BE2C (cell line): ENCODE data around the gene LRCOL1.

Experiments
- DNase-seq: peaks from one replicate; pipeline ENCODE4 v3.0.0-alpha.2; 2020
- H3K27me3 ChIP-seq: fragments of 250-450 bp; sonication (Bioruptor Pico); 2 replicates; pipeline ENCODE4 v1.5.1; 2020; ENCODE audit warnings: mild to moderate bottlenecking
- H3K36me3 ChIP-seq: fragments of 250-450 bp; sonication (Bioruptor Pico); 2 replicates; pipeline ENCODE4 v1.5.1; 2020; ENCODE audit warnings: mild to moderate bottlenecking
- H3K4me1 ChIP-seq: fragments of 250-450 bp; sonication (Bioruptor Pico); 2 replicates; pipeline ENCODE4 v1.5.1; 2020
- H3K4me3 ChIP-seq: 2 replicates; pipeline ENCODE4 v1.5.1; 2011; ENCODE audit warnings: low read depth, low read length
- H3K9me3 ChIP-seq: fragments of 250-450 bp; sonication (Bioruptor Pico); 2 replicates; pipeline ENCODE4 v1.5.1; 2020
- TF ChIP-seq, protein P1 (sequence below): IDR thresholded peaks from 2 replicates; pipeline ENCODE4 v1.5.1; 2012; ENCODE audit warnings: mild to moderate bottlenecking, low read depth, low read length

Gene LRCOL1

GRCh38 chr12:132646850-132647249 is 36.5 kb upstream of the LRCOL1 start:
- H3K36me3 ChIP-seq = peaks cover 68% of the 10 kb centered on the region
- no peaks in the 10 kb centered on the region for H3K9me3 ChIP-seq
- no peaks in the 10 kb centered on the region for H3K27me3 ChIP-seq
- TF ChIP-seq, protein P1, sequence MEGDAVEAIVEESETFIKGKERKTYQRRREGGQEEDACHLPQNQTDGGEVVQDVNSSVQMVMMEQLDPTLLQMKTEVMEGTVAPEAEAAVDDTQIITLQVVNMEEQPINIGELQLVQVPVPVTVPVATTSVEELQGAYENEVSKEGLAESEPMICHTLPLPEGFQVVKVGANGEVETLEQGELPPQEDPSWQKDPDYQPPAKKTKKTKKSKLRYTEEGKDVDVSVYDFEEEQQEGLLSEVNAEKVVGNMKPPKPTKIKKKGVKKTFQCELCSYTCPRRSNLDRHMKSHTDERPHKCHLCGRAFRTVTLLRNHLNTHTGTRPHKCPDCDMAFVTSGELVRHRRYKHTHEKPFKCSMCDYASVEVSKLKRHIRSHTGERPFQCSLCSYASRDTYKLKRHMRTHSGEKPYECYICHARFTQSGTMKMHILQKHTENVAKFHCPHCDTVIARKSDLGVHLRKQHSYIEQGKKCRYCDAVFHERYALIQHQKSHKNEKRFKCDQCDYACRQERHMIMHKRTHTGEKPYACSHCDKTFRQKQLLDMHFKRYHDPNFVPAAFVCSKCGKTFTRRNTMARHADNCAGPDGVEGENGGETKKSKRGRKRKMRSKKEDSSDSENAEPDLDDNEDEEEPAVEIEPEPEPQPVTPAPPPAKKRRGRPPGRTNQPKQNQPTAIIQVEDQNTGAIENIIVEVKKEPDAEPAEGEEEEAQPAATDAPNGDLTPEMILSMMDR = no peak
- DNase-seq = no peak
- no peaks in the 10 kb centered on the region for H3K4me1 ChIP-seq
- H3K4me3 ChIP-seq = no peak overlapping the region

- no peaks in the 10 kb centered on the region for H3K4me1 ChIP-seq
- no peak overlapping the region for H3K4me3 ChIP-seq
- DNase-seq = no peak
- peaks cover 63% of the 10 kb centered on the region for H3K36me3 ChIP-seq
- TF ChIP-seq, protein P1 = no peak
- H3K9me3 ChIP-seq = no peaks in the 10 kb centered on the region
- H3K27me3 ChIP-seq = no peaks in the 10 kb centered on the region
Measured at GRCh38 chr12:132642846-132643835, 32.8 kb upstream of the LRCOL1 start.

GRCh38 chr12:132641811-132642650 is 31.6 kb upstream of the LRCOL1 start:
- Histone ChIP-seq H3K27me3 (no peaks in the 10 kb centered on the region), H3K9me3 (no peaks in the 10 kb centered on the region), H3K4me1 (no peaks in the 10 kb centered on the region), H3K4me3 (no peak overlapping the region), H3K36me3 (peaks cover 67% of the 10 kb centered on the region)
- no peak for DNase-seq
- TF ChIP-seq, protein P1 = no peak

DNA sequence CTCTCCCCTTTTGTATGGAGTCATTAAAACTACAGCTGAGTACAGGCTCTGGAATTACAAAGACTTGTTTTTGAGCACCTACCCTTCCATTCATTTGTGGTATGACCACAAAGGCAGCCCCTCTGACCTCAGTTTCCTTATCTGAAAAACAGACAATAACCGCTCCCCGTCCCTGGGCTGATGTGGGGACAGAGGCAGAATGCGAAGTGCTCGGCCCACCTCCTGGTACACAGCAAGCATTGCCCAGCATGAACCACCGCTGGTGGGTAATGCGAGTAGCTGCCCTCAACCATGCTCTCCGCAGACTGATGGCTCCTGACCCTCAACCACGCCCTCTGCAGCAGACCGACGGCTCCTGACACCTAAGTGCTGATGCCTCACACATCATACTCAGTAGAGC is 30.6 kb upstream of the LRCOL1 start:
- no peak for DNase-seq
- TF ChIP-seq, protein P1 = no peak
- peaks cover 67% of the 10 kb centered on the region for H3K36me3 ChIP-seq
- no peak overlapping the region for H3K4me3 ChIP-seq
- no peaks in the 10 kb centered on the region for H3K4me1 ChIP-seq
- no peaks in the 10 kb centered on the region for H3K9me3 ChIP-seq
- H3K27me3 ChIP-seq = no peaks in the 10 kb centered on the region

- TF ChIP-seq, protein P1 = no peak
- no peaks in the 10 kb centered on the region for H3K4me1 ChIP-seq
- peaks cover 69% of the 10 kb centered on the region for H3K36me3 ChIP-seq
- no peak overlapping the region for H3K4me3 ChIP-seq
- no peak for DNase-seq
- no peaks in the 10 kb centered on the region for H3K27me3 ChIP-seq
- no peaks in the 10 kb centered on the region for H3K9me3 ChIP-seq
Measured at GRCh38 chr12:132639956-132640520, 29.7 kb upstream of the LRCOL1 start.
